OCI-LY3 (cell line): ENCODE data around the gene LSG1.

Experiments
- CTCF ChIP-seq: fragments of 200-600, 300-600 bp; sonication (generic); IDR thresholded peaks from 2 replicates; pipeline ENCODE4 v1.5.1; 2014; ENCODE audit warnings: antibody characterized with exemption, low read length, low read depth
- EZH2phosphoT487 ChIP-seq: fragments of 200-600 bp; shearing (Covaris generic); IDR thresholded peaks from 2 replicates; pipeline ENCODE4 v1.6.1; 2018; ENCODE audit warnings: antibody characterized with exemption, mixed run types, low read depth

- no peak for TF ChIP-seq CTCF
- no peak for TF ChIP-seq EZH2phosphoT487
These were observed 17.5 kb upstream of the LSG1 start for GRCh38 chr3:194689493-194689944.
